Upper lobe of left lung (tissue), 6 donors: ENCODE measurements around the gene TRAPPC5. TPM values are rescaled to one million over a fixed set of nuclear protein-coding genes. Genes with fewer than 3 reads are reported as not detected.

Experiments
- ATAC-seq, 2 donors: fragments of 200-7000 bp; cut with Tn5 transposase; one replicate each; pipeline ENCODE4 v1.9.1; 2022; ENCODE audit warnings: mild to moderate bottlenecking in 2 of 2, moderate library complexity in 2 of 2; ENCODE audit not compliant: low FRiP score in 2 of 2
- DNase-seq, 2 donors: peaks; one replicate each; pipeline ENCODE4 v3.0.0-alpha.2; 2019 to 2020
- H3K27ac ChIP-seq, 4 donors: fragments of 200-600 bp; sonication (generic); one replicate each; pipeline ENCODE4 v1.5.1; 2016 to 2019
- H3K27me3 ChIP-seq, 4 donors: fragments of 200-600 bp; sonication (generic); one replicate each; pipeline ENCODE4 v1.5.1; 2017 to 2019
- H3K36me3 ChIP-seq, 4 donors: fragments of 200-600 bp; sonication (generic); one replicate each; pipeline ENCODE4 v1.5.1; 2016 to 2019
- H3K4me1 ChIP-seq, 4 donors: fragments of 200-600 bp; sonication (generic); one replicate each; pipeline ENCODE4 v1.5.1; 2018 to 2019
- H3K4me3 ChIP-seq, 4 donors: fragments of 200-600 bp; sonication (generic); one replicate each; pipeline ENCODE4 v1.5.1; 2017 to 2019; ENCODE audit warnings: mild to moderate bottlenecking in 2 of 4, moderate library complexity in 1 of 4
- H3K9me3 ChIP-seq, 4 donors: fragments of 200-600 bp; sonication (generic); one replicate each; pipeline ENCODE4 v1.5.1; 2018 to 2019
- EP300 ChIP-seq, 4 donors: sonication (generic); formaldehyde crosslinking; IDR thresholded peaks; one replicate each; pipeline ENCODE4 v1.5.1; 2017; ENCODE audit warnings: antibody characterized with exemption in 4 of 4, control low read depth in 2 of 4
- POLR2A ChIP-seq, 4 donors: fragments of 450-650 bp; IDR thresholded peaks; one replicate each; pipeline ENCODE4 v1.5.1; 2016 to 2017; ENCODE audit warnings: antibody characterized with exemption in 4 of 4, mild to moderate bottlenecking in 2 of 4
- POLR2AphosphoS5 ChIP-seq, 2 donors: sonication (generic); formaldehyde crosslinking; IDR thresholded peaks; one replicate each; pipeline ENCODE4 v1.5.1; 2017; ENCODE audit warnings: antibody characterized with exemption in 2 of 2
- WGBS, 2 donors: methylation state at CpG; one replicate each; pipeline ENCODE4 v1.1.5; 2017 to 2018; 5-methylcytosine and 5-hydroxymethylcytosine counted together
- total RNA-seq, 6 donors: library from RNA; depleted of rRNA in 4 of 6; stranded (reverse); fragments of >200 nt in 4 of 6; gene quantifications; one replicate each; pipeline versions ENCODE4 v1.1.0 to v1.2.1, GENCODE V29; 2016 to 2021
- TF ChIP-seq, protein P1 (sequence below), 6 experiments: fragments of 450-650 bp in 4 of 6; fragments of 200-600 bp in 2 of 6; sonication (generic) in 2 of 6; IDR thresholded peaks; one replicate each; pipeline ENCODE4 v1.5.1; 2016 to 2019; ENCODE audit warnings: antibody characterized with exemption in 6 of 6
- donor health status: DM: no; HTN: no; CAD: no; lungs with moderate emphysema.
- donor health status: DM: no; HTN: yes; CAD: no; lungs with severe emphysema.

TRAPPC5 gene
- total RNA-seq, 6 donors from 2014 or later, result 33.9 to 105 (median 52.0) TPM

DNA sequence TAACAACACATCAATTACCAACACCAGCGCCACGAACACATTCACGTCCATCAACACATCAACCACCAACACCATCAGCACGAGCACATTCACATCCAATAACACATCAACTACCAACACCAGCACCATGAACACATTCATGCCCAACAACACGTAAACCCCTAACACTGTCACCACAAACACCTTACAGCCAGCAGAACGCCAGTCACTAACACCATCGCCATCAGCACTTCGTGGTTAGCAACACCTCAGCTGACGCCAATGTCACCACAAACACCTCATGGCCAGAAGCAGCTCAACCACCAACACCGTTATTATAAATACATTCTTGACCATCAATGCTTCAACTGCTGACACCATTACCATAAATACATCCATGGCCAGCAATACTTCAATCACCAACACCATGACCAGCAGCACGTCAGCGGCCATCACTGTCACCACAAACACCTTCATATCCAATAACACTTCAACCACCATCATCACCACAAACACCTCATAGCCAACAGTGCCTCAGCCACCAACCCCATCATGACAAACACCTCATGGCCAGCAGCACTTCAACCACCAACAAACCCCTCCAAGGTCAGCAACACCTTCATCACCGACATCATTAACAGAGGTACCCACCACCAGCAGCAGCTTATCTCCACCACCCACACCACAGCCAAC is 11.9 kb downstream of the TRAPPC5 start:
- Histone ChIP-seq H3K27me3 (no peaks in the 10 kb centered on the region), H3K27ac (no peak overlapping the region), H3K4me3 (no peak overlapping the region), H3K36me3 (no peaks in the 10 kb centered on the region), H3K9me3 (no peaks in the 10 kb centered on the region), H3K4me1 (no peaks in the 10 kb centered on the region)
- DNase-seq (no peak), ATAC-seq (no peak)
- 68 to 81% methylated on average over 13 of the region's 13 CpGs for WGBS, 2 donors
- TF ChIP-seq POLR2AphosphoS5 (IDR thresholded peaks at IDR 0.05) (no peak), EP300 (IDR thresholded peaks at IDR 0.05) (no peak), POLR2A (IDR thresholded peaks at IDR 0.05) (no peak)
- TF ChIP-seq, protein P1, sequence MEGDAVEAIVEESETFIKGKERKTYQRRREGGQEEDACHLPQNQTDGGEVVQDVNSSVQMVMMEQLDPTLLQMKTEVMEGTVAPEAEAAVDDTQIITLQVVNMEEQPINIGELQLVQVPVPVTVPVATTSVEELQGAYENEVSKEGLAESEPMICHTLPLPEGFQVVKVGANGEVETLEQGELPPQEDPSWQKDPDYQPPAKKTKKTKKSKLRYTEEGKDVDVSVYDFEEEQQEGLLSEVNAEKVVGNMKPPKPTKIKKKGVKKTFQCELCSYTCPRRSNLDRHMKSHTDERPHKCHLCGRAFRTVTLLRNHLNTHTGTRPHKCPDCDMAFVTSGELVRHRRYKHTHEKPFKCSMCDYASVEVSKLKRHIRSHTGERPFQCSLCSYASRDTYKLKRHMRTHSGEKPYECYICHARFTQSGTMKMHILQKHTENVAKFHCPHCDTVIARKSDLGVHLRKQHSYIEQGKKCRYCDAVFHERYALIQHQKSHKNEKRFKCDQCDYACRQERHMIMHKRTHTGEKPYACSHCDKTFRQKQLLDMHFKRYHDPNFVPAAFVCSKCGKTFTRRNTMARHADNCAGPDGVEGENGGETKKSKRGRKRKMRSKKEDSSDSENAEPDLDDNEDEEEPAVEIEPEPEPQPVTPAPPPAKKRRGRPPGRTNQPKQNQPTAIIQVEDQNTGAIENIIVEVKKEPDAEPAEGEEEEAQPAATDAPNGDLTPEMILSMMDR (IDR thresholded peaks at IDR 0.05), result no peak

DNA sequence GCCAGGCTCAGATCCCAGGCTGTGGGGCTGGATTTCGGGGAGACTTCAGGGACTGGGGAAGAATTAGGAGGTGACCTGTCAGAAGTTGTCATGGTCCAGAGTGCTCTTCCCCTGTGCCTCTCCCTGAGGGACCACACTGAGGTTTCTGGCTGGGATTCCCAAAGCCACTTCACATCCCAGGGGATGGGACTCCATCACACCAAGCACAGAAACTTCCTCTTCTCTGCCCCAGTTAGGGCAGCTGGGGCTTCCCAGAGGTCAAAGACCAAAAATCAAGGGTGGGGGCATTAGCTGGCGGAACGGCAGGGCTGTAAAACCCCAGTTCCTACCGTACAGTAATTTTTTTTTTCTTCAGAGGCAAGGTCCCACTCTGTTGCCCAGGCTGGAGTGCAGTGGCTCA is 13.9 kb downstream of the TRAPPC5 start:
- TF ChIP-seq POLR2A (IDR thresholded peaks at IDR 0.05) (no peak), POLR2AphosphoS5 (IDR thresholded peaks at IDR 0.05) (no peak), EP300 (IDR thresholded peaks at IDR 0.05) (no peak)
- TF ChIP-seq, protein P1 (IDR thresholded peaks at IDR 0.05), result no peak
- H3K27ac ChIP-seq, result no peak overlapping the region
- ATAC-seq, result no peak
- no peak for DNase-seq
- no peaks in the 10 kb centered on the region for H3K36me3 ChIP-seq
- 56 to 57% methylated on average over 4 of the region's 4 CpGs for WGBS, 2 donors
- no peak overlapping the region for H3K4me3 ChIP-seq
- no peaks in the 10 kb centered on the region for H3K9me3 ChIP-seq
- peaks cover 0 to 7% (median 2%) of the 10 kb centered on the region in 4 donors for H3K27me3 ChIP-seq
- no peaks in the 10 kb centered on the region for H3K4me1 ChIP-seq

DNA sequence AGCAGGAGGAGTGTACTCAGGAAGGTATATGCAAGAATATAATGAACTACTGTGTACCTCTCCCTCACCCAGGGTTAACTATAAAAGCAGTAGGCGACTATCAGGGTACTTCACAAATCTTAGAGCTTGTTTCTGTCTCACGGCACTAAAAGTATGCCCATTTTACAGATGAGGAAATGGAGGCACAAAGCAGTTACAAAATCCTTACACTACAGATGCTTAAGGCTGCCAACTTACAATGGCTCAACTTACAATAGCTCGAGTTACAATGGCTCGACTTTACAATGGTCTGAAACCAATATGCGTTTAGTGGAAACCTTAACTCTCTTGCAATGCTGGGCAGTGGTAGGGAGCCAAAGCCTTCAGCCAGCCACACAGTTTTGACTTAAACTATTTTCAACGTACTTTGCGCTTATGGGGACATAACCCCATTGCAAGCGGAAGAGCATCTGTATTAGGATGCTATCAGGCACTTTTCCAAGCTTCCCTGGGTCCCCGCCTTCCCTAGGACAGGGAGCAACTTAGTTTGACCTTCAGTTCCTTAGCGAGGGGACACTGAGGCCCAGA is 17.2 kb downstream of the TRAPPC5 start:
- no peak for ATAC-seq
- no peak overlapping the region for H3K27ac ChIP-seq
- peaks cover 0 to 7% (median 2%) of the 10 kb centered on the region in 4 donors for H3K27me3 ChIP-seq
- TF ChIP-seq, protein P1 (IDR thresholded peaks at IDR 0.05), result no peak
- TF ChIP-seq POLR2A (IDR thresholded peaks at IDR 0.05) (no peak), POLR2AphosphoS5 (IDR thresholded peaks at IDR 0.05) (no peak), EP300 (IDR thresholded peaks at IDR 0.05) (no peak)
- 80 to 84% methylated on average over 10 of the region's 10 CpGs for WGBS, 2 donors
- no peaks in the 10 kb centered on the region for H3K4me1 ChIP-seq
- no peak overlapping the region for H3K4me3 ChIP-seq
- no peaks in the 10 kb centered on the region for H3K36me3 ChIP-seq
- no peak for DNase-seq
- H3K9me3 ChIP-seq, result no peaks in the 10 kb centered on the region

DNA sequence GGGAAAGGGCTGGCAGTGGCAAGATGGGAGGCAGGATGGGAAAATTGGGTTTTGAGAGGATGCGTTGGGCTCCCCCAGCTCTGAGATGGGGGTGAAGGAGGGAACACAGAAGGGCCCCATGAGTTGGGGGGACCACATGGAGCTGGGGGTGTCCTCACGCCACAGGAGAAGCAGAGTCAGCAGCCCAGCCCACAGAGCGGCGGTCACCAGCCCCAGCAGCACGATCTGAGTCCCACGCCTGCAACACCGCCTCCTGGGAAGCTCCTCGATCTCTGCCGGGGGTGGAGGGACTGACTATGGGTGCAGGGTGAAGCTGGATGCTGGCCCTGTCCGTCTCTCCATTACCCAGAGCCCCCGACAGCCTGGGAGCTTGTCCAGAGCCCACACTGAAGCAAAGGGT is 17.9 kb downstream of the TRAPPC5 start:
- no peak overlapping the region for H3K4me3 ChIP-seq
- no peak overlapping the region for H3K27ac ChIP-seq
- H3K36me3 ChIP-seq, result no peaks in the 10 kb centered on the region
- no peak for ATAC-seq
- H3K27me3 ChIP-seq, result peaks cover 0 to 7% (median 2%) of the 10 kb centered on the region in 4 donors
- peak in 1 of 2 donors; percentile 27 for DNase-seq
- no peak for TF ChIP-seq POLR2A (IDR thresholded peaks at IDR 0.05)
- no peak for TF ChIP-seq POLR2AphosphoS5 (IDR thresholded peaks at IDR 0.05)
- TF ChIP-seq EP300 (IDR thresholded peaks at IDR 0.05), result no peak
- TF ChIP-seq, protein P1 (IDR thresholded peaks at IDR 0.05), result no peak
- H3K9me3 ChIP-seq, result no peaks in the 10 kb centered on the region
- H3K4me1 ChIP-seq, result no peaks in the 10 kb centered on the region
- WGBS, 2 donors, result 36 to 58% methylated on average over 2 to 11 of the region's 11 CpGs
